SK-N-MC (cell line): ENCODE measurements around the gene KCNJ10.

Experiments
- DNase-seq: peaks from one replicate; pipeline ENCODE4 v3.0.0-alpha.2; 2011; ENCODE audit warnings: low read depth, low spot score
- H3K27ac ChIP-seq: fragments of 200-600 bp; sonication (generic); 2 replicates; pipeline ENCODE4 v1.5.1; 2016; ENCODE audit warnings: mixed run types
- H3K36me3 ChIP-seq: fragments of 200-600 bp; sonication (generic); 2 replicates; pipeline ENCODE4 v1.6.1; 2017; ENCODE audit warnings: antibody characterized with exemption, low read length, mixed read lengths; ENCODE audit not compliant: insufficient read depth
- H3K4me3 ChIP-seq: fragments of 200-600 bp; sonication (generic); 2 replicates; pipeline ENCODE4 v1.5.1; 2016
- H3K9ac ChIP-seq: fragments of 200-600 bp; sonication (generic); 2 replicates; pipeline ENCODE4 v1.8.0; 2017; ENCODE audit warnings: mixed run types, mixed read lengths; ENCODE audit not compliant: insufficient read length
- H3K9me3 ChIP-seq: fragments of 200-600 bp; sonication (generic); 2 replicates; pipeline ENCODE4 v1.6.1; 2017; ENCODE audit warnings: low read depth, mild to moderate bottlenecking, antibody characterized with exemption, low read length, moderate library complexity, mixed read lengths
- EZH2 ChIP-seq: fragments of 200-600 bp; sonication (generic); IDR thresholded peaks from one replicate; pipeline ENCODE4 v1.6.1; 2017; ENCODE audit warnings: antibody characterized with exemption
- FOXP2 ChIP-seq: optimal IDR thresholded peaks from 2 replicates; pipeline ENCODE3; 2011; ENCODE audit warnings: mild to moderate bottlenecking, moderate library complexity; ENCODE audit not compliant: insufficient read depth; ENCODE audit errors: extremely low read length, control extremely low read depth
- POLR2AphosphoS5 ChIP-seq: IDR thresholded peaks from 2 replicates; pipeline ENCODE4 v1.6.1; 2012; ENCODE audit warnings: mild to moderate bottlenecking, low read depth, low read length, borderline replicate concordance

Gene KCNJ10

DNA sequence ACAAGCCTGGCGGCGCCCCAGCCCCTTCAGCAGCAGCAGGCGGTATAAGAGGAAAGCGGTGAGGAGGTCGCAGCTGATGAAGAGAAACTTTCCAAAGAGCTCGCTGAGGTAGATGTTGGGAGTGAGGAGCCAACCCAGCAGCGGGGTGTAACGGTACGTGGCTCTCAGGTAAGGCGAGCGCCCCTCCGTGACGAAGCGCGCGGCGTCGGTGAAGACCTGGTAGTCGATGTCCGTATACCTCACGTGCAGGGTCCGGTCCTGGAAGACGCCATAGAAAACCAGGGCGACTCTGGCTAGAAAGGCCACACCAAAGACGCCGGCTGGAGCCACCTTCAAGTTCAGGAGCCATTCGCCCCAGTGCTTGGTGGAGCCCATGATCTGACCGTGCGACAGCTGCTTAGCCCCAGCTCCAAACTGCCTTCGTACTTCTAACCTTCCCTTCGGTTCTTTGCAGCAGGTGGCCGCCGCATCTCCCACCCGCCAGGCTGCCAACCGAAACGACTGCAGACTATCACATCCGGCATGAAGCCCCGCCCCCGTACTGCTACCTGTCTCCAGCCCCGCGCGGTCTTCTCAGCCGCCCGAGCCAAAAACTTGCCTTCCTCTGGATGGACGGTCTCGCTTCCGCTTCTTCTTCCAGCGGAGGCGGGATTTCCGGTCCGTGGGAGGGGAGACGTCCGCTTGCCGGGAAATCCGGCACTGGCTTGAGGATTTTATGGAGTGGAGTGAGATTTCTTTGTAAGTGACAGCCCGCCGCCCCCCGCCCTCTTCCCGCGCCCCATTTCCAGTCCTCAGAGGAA lies 38.4 kb downstream of the KCNJ10 start, which contains the start of gene PIGM:
PIGM (minus strand) TSS at position 626 of the 800 bp plus-strand sequence; CDS start at position 375, 251 bp downstream.
- DNase-seq, result peak; percentile 40
- Histone ChIP-seq H3K27ac (no peak within 1 kb of the TSS), H3K4me3 (peak within 1 kb of the TSS; percentile 87), H3K9me3 (no peaks in the 10 kb centered on the region), H3K36me3 (no peaks in the 10 kb centered on the region), H3K9ac (peak within 1 kb of the TSS; percentile 72)
- TF ChIP-seq EZH2 (no peak), POLR2AphosphoS5 (peak; percentile 87)

GRCh38 chr1:160030657-160031364 lies 39.1 kb downstream of the KCNJ10 start:
- Histone ChIP-seq H3K4me3 (peak overlapping the region; percentile 87), H3K9me3 (no peaks in the 10 kb centered on the region), H3K27ac (no peak overlapping the region), H3K36me3 (no peaks in the 10 kb centered on the region), H3K9ac (peak overlapping the region; percentile 72)
- DNase-seq, result no peak
- no peak for TF ChIP-seq POLR2AphosphoS5
- TF ChIP-seq EZH2, result no peak
- no peak for TF ChIP-seq FOXP2

GRCh38 chr1:160028426-160028825 lies 41.5 kb downstream of the KCNJ10 start:
- Histone ChIP-seq H3K4me3 (no peak overlapping the region), H3K9ac (no peak overlapping the region), H3K27ac (no peak overlapping the region), H3K36me3 (no peaks in the 10 kb centered on the region), H3K9me3 (no peaks in the 10 kb centered on the region)
- TF ChIP-seq FOXP2 (no peak), EZH2 (no peak), POLR2AphosphoS5 (no peak)
- no peak for DNase-seq

DNA sequence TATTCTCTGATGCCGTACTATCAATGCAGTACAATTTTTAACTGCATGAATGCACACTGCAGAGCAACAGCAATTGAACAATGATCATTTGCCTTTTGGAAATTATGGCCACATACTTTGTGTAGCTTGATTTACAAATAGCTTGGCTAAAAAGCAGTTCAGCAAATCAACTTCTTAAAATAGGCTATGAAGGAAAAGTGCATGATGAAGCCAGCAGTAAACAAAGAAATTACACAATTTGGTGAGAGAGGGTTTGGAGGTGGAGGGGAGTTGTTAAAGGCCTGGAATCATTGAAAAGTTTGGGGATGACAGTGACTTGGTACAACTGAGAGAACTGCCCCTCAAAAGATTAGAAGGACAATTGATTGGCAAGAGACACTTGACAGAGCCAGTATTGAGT lies 44.6 kb downstream of the KCNJ10 start:
- TF ChIP-seq FOXP2 (no peak), EZH2 (no peak), POLR2AphosphoS5 (no peak)
- DNase-seq, result no peak
- H3K27ac ChIP-seq, result no peak overlapping the region
- H3K36me3 ChIP-seq, result no peaks in the 10 kb centered on the region
- no peak overlapping the region for H3K9ac ChIP-seq
- no peaks in the 10 kb centered on the region for H3K9me3 ChIP-seq
- no peak overlapping the region for H3K4me3 ChIP-seq

DNA sequence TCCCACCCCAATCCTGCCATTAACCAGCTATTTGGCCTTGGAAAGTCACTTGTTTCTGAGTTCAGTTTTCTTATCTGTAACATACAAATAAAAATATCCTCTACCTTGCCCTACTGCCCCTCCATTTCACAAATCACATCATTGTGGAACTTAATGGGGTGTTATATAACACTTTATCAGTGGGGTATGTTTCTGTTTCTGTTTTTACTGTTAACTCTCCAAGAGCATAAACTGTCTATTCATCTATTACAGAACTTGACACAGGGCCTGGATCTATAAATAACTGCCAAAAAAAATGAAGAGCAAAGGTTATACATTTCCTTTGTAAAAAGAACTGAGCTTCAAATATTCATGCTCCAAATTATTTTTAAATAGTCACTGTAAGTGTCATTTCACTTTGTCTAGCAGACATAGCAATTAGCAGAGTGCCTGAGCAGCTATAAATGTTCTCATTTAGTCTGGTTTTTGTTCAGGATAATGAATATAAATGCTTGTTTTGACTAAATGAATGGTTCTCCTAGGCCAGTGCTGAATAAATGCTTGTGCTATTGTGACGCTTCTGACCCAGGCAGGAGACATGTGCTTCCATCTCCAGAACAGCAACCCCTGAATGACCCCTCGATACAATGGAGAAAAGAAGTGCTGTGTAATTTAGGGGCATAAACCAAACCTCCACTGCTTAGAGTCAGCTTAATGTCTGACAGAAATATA lies 45.6 kb downstream of the KCNJ10 start:
- TF ChIP-seq FOXP2 (no peak), EZH2 (no peak), POLR2AphosphoS5 (no peak)
- no peak overlapping the region for H3K9ac ChIP-seq
- no peaks in the 10 kb centered on the region for H3K36me3 ChIP-seq
- no peak overlapping the region for H3K4me3 ChIP-seq
- no peak overlapping the region for H3K27ac ChIP-seq
- H3K9me3 ChIP-seq, result no peaks in the 10 kb centered on the region
- no peak for DNase-seq

GRCh38 chr1:160022330-160023310 lies 47.3 kb downstream of the KCNJ10 start:
- TF ChIP-seq EZH2 (no peak), POLR2AphosphoS5 (no peak), FOXP2 (no peak)
- no peaks in the 10 kb centered on the region for H3K36me3 ChIP-seq
- no peaks in the 10 kb centered on the region for H3K9me3 ChIP-seq
- no peak overlapping the region for H3K9ac ChIP-seq
- DNase-seq, result no peak
- H3K27ac ChIP-seq, result no peak overlapping the region
- no peak overlapping the region for H3K4me3 ChIP-seq

GRCh38 chr1:160021376-160022074 lies 48.4 kb downstream of the KCNJ10 start:
- H3K27ac ChIP-seq, result no peak overlapping the region
- DNase-seq, result no peak

More at GRCh38 chr1:160021376-160022074, 48.4 kb downstream of the KCNJ10 start:
- TF ChIP-seq POLR2AphosphoS5, result no peak
- no peak for TF ChIP-seq EZH2
- H3K9me3 ChIP-seq, result no peaks in the 10 kb centered on the region
- no peak overlapping the region for H3K9ac ChIP-seq
- H3K4me3 ChIP-seq, result no peak overlapping the region
- no peaks in the 10 kb centered on the region for H3K36me3 ChIP-seq
